Peyer's patch (tissue), 4 donors: ENCODE measurements around the gene PLAU.

Experiments
- POLR2A ChIP-seq, 2 donors: fragments of 450-650 bp; IDR thresholded peaks; one replicate each; pipeline ENCODE4 v1.5.1; 2017; ENCODE audit warnings: antibody characterized with exemption in 2 of 2, mild to moderate bottlenecking in 2 of 2, moderate library complexity in 2 of 2
- TF ChIP-seq, protein P1 (sequence below), 6 experiments: fragments of 450-650 bp in 4 of 6; fragments of 200-600 bp in 2 of 6; sonication (generic) in 1 of 6; IDR thresholded peaks; one replicate each; pipeline ENCODE4 v1.5.1; 2017 to 2019; ENCODE audit warnings: antibody characterized with exemption in 6 of 6, mild to moderate bottlenecking in 3 of 6, moderate library complexity in 1 of 6

DNA sequence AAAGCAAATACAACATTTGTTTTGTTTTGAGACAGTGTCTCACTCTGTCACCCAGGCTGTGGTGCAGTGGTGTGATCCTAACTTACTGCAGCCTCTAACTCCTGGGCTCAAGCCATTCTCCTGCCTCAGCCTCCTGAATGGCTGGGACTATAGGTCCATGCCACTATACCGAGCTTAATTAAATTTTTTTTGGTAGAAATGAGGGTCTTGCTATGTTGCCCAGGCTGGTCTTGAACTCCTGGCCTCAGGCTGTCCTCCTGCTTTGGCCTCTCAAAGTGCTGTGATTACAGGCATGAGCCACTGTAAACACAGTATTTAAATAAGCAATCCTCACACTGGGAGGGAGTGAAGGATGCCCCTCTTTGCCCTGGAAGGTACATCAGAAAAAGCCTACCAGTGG lies 32.6 kb upstream of the PLAU start:
- TF ChIP-seq, protein P1, sequence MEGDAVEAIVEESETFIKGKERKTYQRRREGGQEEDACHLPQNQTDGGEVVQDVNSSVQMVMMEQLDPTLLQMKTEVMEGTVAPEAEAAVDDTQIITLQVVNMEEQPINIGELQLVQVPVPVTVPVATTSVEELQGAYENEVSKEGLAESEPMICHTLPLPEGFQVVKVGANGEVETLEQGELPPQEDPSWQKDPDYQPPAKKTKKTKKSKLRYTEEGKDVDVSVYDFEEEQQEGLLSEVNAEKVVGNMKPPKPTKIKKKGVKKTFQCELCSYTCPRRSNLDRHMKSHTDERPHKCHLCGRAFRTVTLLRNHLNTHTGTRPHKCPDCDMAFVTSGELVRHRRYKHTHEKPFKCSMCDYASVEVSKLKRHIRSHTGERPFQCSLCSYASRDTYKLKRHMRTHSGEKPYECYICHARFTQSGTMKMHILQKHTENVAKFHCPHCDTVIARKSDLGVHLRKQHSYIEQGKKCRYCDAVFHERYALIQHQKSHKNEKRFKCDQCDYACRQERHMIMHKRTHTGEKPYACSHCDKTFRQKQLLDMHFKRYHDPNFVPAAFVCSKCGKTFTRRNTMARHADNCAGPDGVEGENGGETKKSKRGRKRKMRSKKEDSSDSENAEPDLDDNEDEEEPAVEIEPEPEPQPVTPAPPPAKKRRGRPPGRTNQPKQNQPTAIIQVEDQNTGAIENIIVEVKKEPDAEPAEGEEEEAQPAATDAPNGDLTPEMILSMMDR (IDR thresholded peaks at IDR 0.05) = no peak
- no peak for TF ChIP-seq POLR2A (IDR thresholded peaks at IDR 0.05)
